Right lung (tissue), 5 donors: ENCODE measurements around the gene ZNF808. TPM values are rescaled to one million over a fixed set of nuclear protein-coding genes. Genes with fewer than 3 reads are reported as not detected.
A peak's percentile ranks its signal among the peaks of the same experiment; 100 is the strongest.
"Not testable (repeated sequence)": the region's sequence is repeated elsewhere in the genome, so short reads cannot be mapped to it uniquely, and the experiment has no call there.

Source experiments
- DNase-seq, 2 donors: peaks; one replicate each; pipeline ENCODE4 v3.0.0-alpha.2; 2013
- polyA plus RNA-seq, 5 donors: library from polyadenylated mRNA; unstranded; fragments of 120-200 nt; gene quantifications; one replicate each; pipeline versions ENCODE4 v1.2.1 to v1.2.3, GENCODE V29; 2013; ENCODE audit warnings: inconsistent platforms in 1 of 5, low replicate concordance in 1 of 5; ENCODE audit not compliant: insufficient read length in 5 of 5, insufficient read depth in 1 of 5

ZNF808 gene
- polyA plus RNA-seq, 5 donors = 7.8 to 18.4 (median 16.5) TPM

GRCh38 chr19:52592301-52592700, 64.8 kb downstream of the ZNF808 start:
- no peak for DNase-seq

GRCh38 chr19:52593441-52593840, 66.0 kb downstream of the ZNF808 start:
- not testable (repeated sequence) for DNase-seq

- DNase-seq = no peak
Observed at GRCh38 chr19:52599241-52599640, 71.8 kb downstream of the ZNF808 start.

- no peak for DNase-seq
Observed at GRCh38 chr19:52600639-52601024, 73.2 kb downstream of the ZNF808 start.

GRCh38 chr19:52601025-52601973, 73.8 kb downstream of the ZNF808 start:
- peak; percentile 87 to 88 for DNase-seq

GRCh38 chr19:52601974-52602366, 74.5 kb downstream of the ZNF808 start:
- not testable (repeated sequence) for DNase-seq

GRCh38 chr19:52602941-52603340, 75.5 kb downstream of the ZNF808 start:
- no peak for DNase-seq

GRCh38 chr19:52603558-52604207, 76.2 kb downstream of the ZNF808 start:
- DNase-seq = no peak

Other genes with a start within 250 kb of the ZNF808 start
- 10 to 100 TPM; 11.0 to 17.5 (median 14.6) TPM for gene ZNF480, start 230.5 kb upstream of the ZNF808 start, polyA plus RNA-seq
- 10 to 100 TPM in 4 of 5 donors, 1 to 10 TPM in 1; 7.5 to 13.2 (median 11.2) TPM for gene ZNF610, start 191.4 kb upstream of the ZNF808 start, polyA plus RNA-seq
- gene ZNF880, start 157.7 kb upstream of the ZNF808 start, polyA plus RNA-seq = 10 to 100 TPM; 19.2 to 31.5 (median 30.8) TPM
- 10 to 100 TPM; 33.9 to 90.4 (median 70.9) TPM for gene ZNF528, start 129.8 kb upstream of the ZNF808 start, polyA plus RNA-seq
- gene ZNF534, start 98.5 kb upstream of the ZNF808 start, polyA plus RNA-seq = 1 to 10 TPM in 1 of 5 donors, under 1 TPM in 4; 0.38 to 1.3 (median 0.60) TPM
- gene ZNF578, start 74.1 kb upstream of the ZNF808 start, polyA plus RNA-seq = 1 to 10 TPM; 2.6 to 6.3 (median 5.2) TPM
- 10 to 100 TPM; 11.2 to 23.8 (median 20.6) TPM for gene ZNF701, start 42.6 kb downstream of the ZNF808 start, polyA plus RNA-seq
- 100 to 1,000 TPM in 3 of 5 donors, 10 to 100 TPM in 2; 67.8 to 189 (median 128) TPM for gene ZNF83, start 110.7 kb downstream of the ZNF808 start, polyA plus RNA-seq
- gene ZNF611, start 207.4 kb downstream of the ZNF808 start, polyA plus RNA-seq = 10 to 100 TPM in 4 of 5 donors, 1 to 10 TPM in 1; 9.6 to 17.2 (median 15.2) TPM